HCT116 (cell line): ENCODE results near the gene TPO. TPM values are rescaled to one million over a fixed set of nuclear protein-coding genes. Genes with fewer than 3 reads are reported as not detected.

Source experiments
- ATAC-seq: fragments of 200-7000 bp; cut with Tn5 transposase; 2 replicates; pipeline ENCODE4 v1.9.1; 2020; ENCODE audit warnings: mild to moderate bottlenecking, moderate library complexity
- BruUV-seq: library from RNA; stranded (reverse); fragments of 400-500 nt; replicated peaks from 2 replicates; lab custom pipeline; 2021; lab: Mats Ljungman, UMichigan
- CTCF ChIA-PET: fragments of 300-600 bp; sonication (Branson Sonifier 250); formaldehyde crosslinking; loops from one replicate; lab custom pipeline; 2021; ENCODE audit warnings: antibody characterized with exemption; lab: Charles Lee
- POLR2A ChIA-PET: fragments of 300-600, 350-600 bp; sonication (Branson Sonifier 250); formaldehyde crosslinking; loops from one replicate; lab custom pipeline; 2021; ENCODE audit warnings: antibody characterized with exemption; lab: Charles Lee
- RAD21 ChIA-PET, 2 experiments: fragments of 300-600 bp; sonication (Branson Sonifier 250); formaldehyde crosslinking; loops; one replicate each; lab custom pipeline; 2023; ENCODE audit warnings: low total read pairs in 2 of 2; ENCODE audit not compliant: uncharacterized antibody in 2 of 2, unreplicated experiment in 2 of 2, low non-redundant PET in 1 of 2; lab: Charles Lee
- DNase-seq: peaks from one replicate; pipeline ENCODE4 v3.0.0-alpha.2; 2010; ENCODE audit warnings: low read depth, low spot score
- H2AFZ ChIP-seq: fragments of 200-600 bp; shearing (Covaris generic), sonication (generic); 2 replicates; pipeline ENCODE4 v1.6.1; 2017; ENCODE audit warnings: low read depth, mixed run types, mixed read lengths, antibody characterized with exemption, low read length; ENCODE audit not compliant: poor library complexity, severe bottlenecking
- H3K27ac ChIP-seq: 2 replicates; pipeline ENCODE4 v1.5.1; 2012; ENCODE audit warnings: low read depth, low read length
- H3K27me3 ChIP-seq: fragments of 200-600 bp; sonication (generic); 2 replicates; pipeline ENCODE4 v1.6.1; 2016; ENCODE audit warnings: mixed run types, low read length, mixed read lengths; ENCODE audit not compliant: insufficient read depth
- H3K36me3 ChIP-seq, 2 experiments: fragments of 200-500 bp in 1 of 2; fragments of 200-600 bp in 1 of 2; sonication (Bioruptor generic) in 1 of 2; sonication (generic) in 1 of 2; 2 replicates each; pipeline versions ENCODE4 v1.5.1 to v1.6.1; 2014 to 2016; ENCODE audit warnings: low read length in 2 of 2, inconsistent platforms in 1 of 2, mixed read lengths in 1 of 2, mixed run types in 1 of 2; ENCODE audit not compliant: insufficient read depth in 2 of 2, control insufficient read depth in 1 of 2
- H3K4me1 ChIP-seq, 2 experiments: fragments of 200-600 bp in 1 of 2; sonication (generic) in 1 of 2; 2 replicates each; pipeline versions ENCODE4 v1.5.1 to v1.6.1; 2012 to 2017; ENCODE audit warnings: low read length in 2 of 2, inconsistent platforms in 1 of 2, mild to moderate bottlenecking in 1 of 2, mixed read lengths in 1 of 2, mixed run types in 1 of 2, moderate library complexity in 1 of 2; ENCODE audit not compliant: insufficient read depth in 2 of 2, control insufficient read depth in 1 of 2
- H3K4me2 ChIP-seq: fragments of 200-600 bp; sonication (generic); 2 replicates; pipeline ENCODE4 v1.6.1; 2017; ENCODE audit warnings: mixed run types, low read length, mixed read lengths
- H3K4me3 ChIP-seq, 2 experiments: fragments of 200-600 bp in 1 of 2; sonication (generic) in 1 of 2; replicated peaks in 1 of 2; 2 replicates each; pipeline ENCODE4 v1.5.1; 2011 to 2016; ENCODE audit warnings: low read length in 2 of 2, control low read depth in 1 of 2, low read depth in 1 of 2, mild to moderate bottlenecking in 1 of 2, mixed read lengths in 1 of 2, mixed run types in 1 of 2
- H3K79me2 ChIP-seq: fragments of 200-600 bp; sonication (generic); 2 replicates; pipeline ENCODE4 v1.6.1; 2017; ENCODE audit warnings: mild to moderate bottlenecking, mixed run types, low read length, moderate library complexity, mixed read lengths; ENCODE audit not compliant: insufficient read depth
- H3K9ac ChIP-seq: fragments of 200-600 bp; sonication (generic); 2 replicates; pipeline ENCODE4 v1.6.1; 2016; ENCODE audit warnings: low read length, mixed read lengths
- H3K9me2 ChIP-seq: fragments of 200-600 bp; sonication (generic), shearing (Covaris generic); 2 replicates; pipeline ENCODE4 v1.6.1; 2017; ENCODE audit warnings: mixed run types, mild to moderate bottlenecking, moderate library complexity; ENCODE audit not compliant: insufficient read depth
- H3K9me3 ChIP-seq, 2 experiments: fragments of 200-500 bp in 1 of 2; fragments of 200-600 bp in 1 of 2; sonication (Bioruptor generic) in 1 of 2; sonication (generic) in 1 of 2; 2 replicates each; pipeline ENCODE4 v1.6.1; 2014 to 2017; ENCODE audit warnings: low read length in 2 of 2, mixed read lengths in 2 of 2, inconsistent platforms in 1 of 2, low read depth in 1 of 2, mild to moderate bottlenecking in 1 of 2, mixed run types in 1 of 2, moderate library complexity in 1 of 2; ENCODE audit not compliant: control insufficient read depth in 1 of 2, insufficient read depth in 1 of 2
- H4K20me1 ChIP-seq: fragments of 200-600 bp; sonication (generic), shearing (Covaris generic); 2 replicates; pipeline ENCODE4 v1.6.1; 2017; ENCODE audit warnings: mixed run types, mild to moderate bottlenecking, moderate library complexity; ENCODE audit not compliant: insufficient read depth
- ATF3 ChIP-seq: IDR thresholded peaks from 2 replicates; pipeline ENCODE4 v1.6.1; 2012
- CEBPB ChIP-seq: IDR thresholded peaks from 2 replicates; pipeline ENCODE4 v1.6.1; 2012; ENCODE audit warnings: low read depth
- CTCF ChIP-seq, 3 experiments: fragments of 200-600 bp in 1 of 3; sonication (generic) in 1 of 3; IDR thresholded peaks in 2 of 3; conservative IDR thresholded peaks in 1 of 3; 2 replicates each; pipeline ENCODE4 v1.5.1; 2012 to 2017; ENCODE audit warnings: low read depth in 2 of 3, low read length in 2 of 3, antibody characterized with exemption in 1 of 3, borderline replicate concordance in 1 of 3, control low read depth in 1 of 3, mild to moderate bottlenecking in 1 of 3, mixed read lengths in 1 of 3, mixed run types in 1 of 3, moderate library complexity in 1 of 3; ENCODE audit not compliant: insufficient read depth in 1 of 3
- EGR1 ChIP-seq: IDR thresholded peaks from 2 replicates; pipeline ENCODE4 v1.6.1; 2012; ENCODE audit warnings: low read depth
- ELF1 ChIP-seq: IDR thresholded peaks from 2 replicates; pipeline ENCODE4 v1.6.1; 2012; ENCODE audit warnings: low read depth, borderline replicate concordance
- EZH2 ChIP-seq: fragments of 200-600 bp; sonication (generic); IDR thresholded peaks from 2 replicates; pipeline ENCODE4 v1.6.1; 2017; ENCODE audit warnings: antibody characterized with exemption, mixed run types
- EZH2phosphoT487 ChIP-seq: fragments of 200-600 bp; IDR thresholded peaks from 2 replicates; pipeline ENCODE4 v1.6.1; 2018; ENCODE audit warnings: antibody characterized with exemption, borderline replicate concordance
- POLR2A ChIP-seq: IDR thresholded peaks from 2 replicates; pipeline ENCODE4 v1.7.0; 2011; ENCODE audit warnings: borderline replicate concordance; ENCODE audit not compliant: insufficient read depth, insufficient read length; ENCODE audit errors: extremely low read depth
- POLR2AphosphoS5 ChIP-seq: IDR thresholded peaks from 2 replicates; pipeline ENCODE4 v1.6.1; 2011; ENCODE audit warnings: mild to moderate bottlenecking, low read depth, low read length, moderate library complexity
- RAD21 ChIP-seq: IDR thresholded peaks from 2 replicates; pipeline ENCODE4 v1.6.1; 2012; ENCODE audit warnings: low read depth, mild to moderate bottlenecking
- SP1 ChIP-seq: IDR thresholded peaks from 2 replicates; pipeline ENCODE4 v1.6.1; 2012; ENCODE audit warnings: low read depth
- SRF ChIP-seq: IDR thresholded peaks from 2 replicates; pipeline ENCODE4 v1.6.1; 2012; ENCODE audit warnings: low read depth
- TCF7L2 ChIP-seq: IDR thresholded peaks from 2 replicates; pipeline ENCODE4 v1.7.0; 2011; ENCODE audit warnings: borderline replicate concordance, inconsistent platforms; ENCODE audit not compliant: insufficient read depth, insufficient read length; ENCODE audit errors: extremely low read depth
- ZFX ChIP-seq: fragments of 450-650 bp; IDR thresholded peaks from 2 replicates; pipeline ENCODE4 v1.6.1; 2017
- intact Hi-C: fragments of 100-400 bp; cut with micrococcal nuclease; formaldehyde crosslinking; loops from 2 replicates; pipeline ENCODE4 v1.10.0; 2022
- total RNA-seq: library from RNA; stranded (reverse); gene quantifications from one replicate; pipeline ENCODE4 v1.2.1, GENCODE V29; 2021; ENCODE audit not compliant: unreplicated experiment

TPO gene
- total RNA-seq, 1 experiment from 2014 or later, result not detected

- no peak for ATAC-seq
- H4K20me1 ChIP-seq, result no peaks in the 10 kb centered on the region
- H3K79me2 ChIP-seq, result no peaks in the 10 kb centered on the region
- no peak overlapping the region for H2AFZ ChIP-seq
- RAD21 ChIA-PET, result no interaction called here
- no peaks in the 10 kb centered on the region for H3K36me3 ChIP-seq
- H3K4me3 ChIP-seq, result no peak overlapping the region
- intact Hi-C loops, result no loop called here
- no peak for DNase-seq
- no peak overlapping the region for H3K9ac ChIP-seq
- no peak for TF ChIP-seq ZFX
- no peak for TF ChIP-seq TCF7L2
- TF ChIP-seq ELF1, result no peak
- TF ChIP-seq POLR2AphosphoS5, result no peak
- TF ChIP-seq CTCF (IDR thresholded peaks at IDR 0.05 in 2 of 3, conservative IDR thresholded peaks at IDR 0.05 in 1 of 3; ENCODE audit: borderline replicate concordance in 1 of 3, insufficient read depth in 1 of 3, low read depth in 2 of 3, low read length in 2 of 3), result no peak
- TF ChIP-seq EGR1, result no peak
- CTCF ChIA-PET, result no interaction called here
- no peaks in the 10 kb centered on the region for H3K9me2 ChIP-seq
- no peaks in the 10 kb centered on the region for H3K9me3 ChIP-seq
- BruUV-seq, result no TSS peak
- no peak overlapping the region for H3K4me2 ChIP-seq
- H3K27me3 ChIP-seq, result no peaks in the 10 kb centered on the region
- H3K27ac ChIP-seq, result no peak overlapping the region
- POLR2A ChIA-PET, result no interaction called here
- H3K4me1 ChIP-seq, result no peaks in the 10 kb centered on the region
Measured at GRCh38 chr2:1479346-1479745, 66.1 kb downstream of the TPO start.

GRCh38 chr2:1480671-1481076, 67.4 kb downstream of the TPO start:
- H3K36me3 ChIP-seq, result no peaks in the 10 kb centered on the region
- POLR2A ChIA-PET, result no interaction called here
- intact Hi-C loops, result no loop called here
- no peaks in the 10 kb centered on the region for H3K4me1 ChIP-seq
- H3K9me3 ChIP-seq, result no peaks in the 10 kb centered on the region
- DNase-seq, result no peak
- no peaks in the 10 kb centered on the region for H3K9me2 ChIP-seq
- H4K20me1 ChIP-seq, result no peaks in the 10 kb centered on the region
- CTCF ChIA-PET, result no interaction called here
- TF ChIP-seq EGR1 (no peak), POLR2A (no peak), ZFX (no peak), ATF3 (no peak), SP1 (no peak), CEBPB (no peak), SRF (no peak), RAD21 (no peak), ELF1 (no peak), TCF7L2 (no peak), EZH2 (no peak), EZH2phosphoT487 (no peak), POLR2AphosphoS5 (no peak), CTCF (IDR thresholded peaks at IDR 0.05 in 2 of 3, conservative IDR thresholded peaks at IDR 0.05 in 1 of 3; ENCODE audit: borderline replicate concordance in 1 of 3, insufficient read depth in 1 of 3, low read depth in 2 of 3, low read length in 2 of 3) (no peak)
- no peak overlapping the region for H3K9ac ChIP-seq
- BruUV-seq, result no TSS peak
- no peak overlapping the region for H3K4me2 ChIP-seq
- RAD21 ChIA-PET, result no interaction called here
- ATAC-seq, result peak; percentile 17; the same call in 1 of the 2 replicates
- H3K4me3 ChIP-seq, result no peak overlapping the region
- no peaks in the 10 kb centered on the region for H3K79me2 ChIP-seq
- H2AFZ ChIP-seq, result no peak overlapping the region
- no peaks in the 10 kb centered on the region for H3K27me3 ChIP-seq
- H3K27ac ChIP-seq, result no peak overlapping the region
